Measurements from ENCODE around the gene AP1G2.
A peak's percentile ranks its signal among the peaks of the same experiment; 100 is the strongest.
"Not testable (repeated sequence)": the region's sequence is repeated elsewhere in the genome, so short reads cannot be mapped to it uniquely, and the experiment has no call there.

The AP1G2 gene, protein sequence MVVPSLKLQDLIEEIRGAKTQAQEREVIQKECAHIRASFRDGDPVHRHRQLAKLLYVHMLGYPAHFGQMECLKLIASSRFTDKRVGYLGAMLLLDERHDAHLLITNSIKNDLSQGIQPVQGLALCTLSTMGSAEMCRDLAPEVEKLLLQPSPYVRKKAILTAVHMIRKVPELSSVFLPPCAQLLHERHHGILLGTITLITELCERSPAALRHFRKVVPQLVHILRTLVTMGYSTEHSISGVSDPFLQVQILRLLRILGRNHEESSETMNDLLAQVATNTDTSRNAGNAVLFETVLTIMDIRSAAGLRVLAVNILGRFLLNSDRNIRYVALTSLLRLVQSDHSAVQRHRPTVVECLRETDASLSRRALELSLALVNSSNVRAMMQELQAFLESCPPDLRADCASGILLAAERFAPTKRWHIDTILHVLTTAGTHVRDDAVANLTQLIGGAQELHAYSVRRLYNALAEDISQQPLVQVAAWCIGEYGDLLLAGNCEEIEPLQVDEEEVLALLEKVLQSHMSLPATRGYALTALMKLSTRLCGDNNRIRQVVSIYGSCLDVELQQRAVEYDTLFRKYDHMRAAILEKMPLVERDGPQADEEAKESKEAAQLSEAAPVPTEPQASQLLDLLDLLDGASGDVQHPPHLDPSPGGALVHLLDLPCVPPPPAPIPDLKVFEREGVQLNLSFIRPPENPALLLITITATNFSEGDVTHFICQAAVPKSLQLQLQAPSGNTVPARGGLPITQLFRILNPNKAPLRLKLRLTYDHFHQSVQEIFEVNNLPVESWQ

DNA sequence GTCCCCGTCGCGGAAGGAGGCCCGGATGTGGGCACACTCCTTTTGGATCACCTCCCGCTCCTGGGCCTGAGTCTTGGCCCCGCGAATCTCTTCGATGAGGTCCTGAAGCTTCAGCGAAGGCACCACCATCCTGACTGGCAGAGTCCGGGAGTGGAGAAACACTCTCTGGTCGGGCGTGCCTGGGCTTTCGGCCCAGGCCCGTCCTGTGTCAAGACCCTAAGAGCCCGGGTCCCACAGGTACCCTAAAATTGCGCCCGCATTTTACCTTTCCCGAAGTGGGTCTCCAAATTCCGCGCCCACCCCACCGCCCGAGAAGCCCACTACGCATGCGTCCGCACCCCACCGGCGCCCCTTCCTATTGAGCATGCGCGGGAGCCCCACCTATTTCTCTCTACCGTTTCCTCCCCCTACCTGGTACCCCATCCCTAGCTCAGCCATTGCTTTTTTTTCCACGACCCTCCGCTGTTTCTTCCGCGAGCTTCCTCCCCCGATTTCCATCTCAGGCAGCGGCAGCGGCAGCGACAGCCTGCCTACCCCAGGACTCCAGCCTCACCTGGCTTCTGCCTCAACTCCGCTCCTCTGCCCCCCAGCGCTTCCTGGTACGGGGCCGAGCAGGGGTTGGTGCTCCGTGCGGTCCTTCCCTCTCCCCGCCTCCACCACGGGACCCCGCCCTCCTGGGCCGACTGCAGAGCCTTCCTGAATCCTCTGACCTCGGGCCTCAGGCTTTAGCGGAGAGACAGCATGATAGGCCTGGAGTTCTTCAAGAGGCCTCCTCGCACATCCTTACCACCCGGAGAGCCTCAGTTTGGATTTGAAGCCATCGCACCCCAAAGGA, at the start of gene AP1G2:
Gene AP1G2, minus strand, starts transcription at position 606 of the 835 bp plus-strand sequence. Its CDS starts 477 bp downstream, at position 129.
- peak; percentile 92 for DNase-seq
- in situ Hi-C loops (cut with MboI; ENCODE audit: low pct_unique_long_range_greater_than_20kb, low sequenced_read_pairs), result loop anchor here (10.0 kb wide), 1 partner anchor 93 kb away; no protein-coding TSS in a partner anchor

DNA sequence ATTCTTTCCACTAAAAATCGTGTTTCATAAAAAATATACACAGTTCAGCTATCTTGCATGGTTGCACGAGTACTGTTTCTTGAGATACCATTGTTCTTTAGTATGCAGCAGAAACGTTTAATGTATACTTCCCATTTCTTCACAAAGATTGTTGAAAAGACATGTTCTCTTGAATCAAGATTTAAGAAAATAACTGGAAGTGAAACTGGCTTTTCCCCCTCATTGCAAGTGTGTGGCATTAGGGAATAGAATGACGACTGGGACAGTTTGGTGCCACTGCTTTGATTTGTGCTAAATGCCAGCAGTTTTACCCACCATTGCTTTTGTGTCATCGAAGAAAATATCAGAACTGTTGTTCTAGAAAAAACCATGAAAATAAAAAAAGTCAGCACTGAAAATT, 48.3 kb upstream of the AP1G2 start:
- no peak for DNase-seq
- in situ Hi-C loops (cut with MboI; ENCODE audit: low pct_unique_long_range_greater_than_20kb, low sequenced_read_pairs), result no loop called here

DNA sequence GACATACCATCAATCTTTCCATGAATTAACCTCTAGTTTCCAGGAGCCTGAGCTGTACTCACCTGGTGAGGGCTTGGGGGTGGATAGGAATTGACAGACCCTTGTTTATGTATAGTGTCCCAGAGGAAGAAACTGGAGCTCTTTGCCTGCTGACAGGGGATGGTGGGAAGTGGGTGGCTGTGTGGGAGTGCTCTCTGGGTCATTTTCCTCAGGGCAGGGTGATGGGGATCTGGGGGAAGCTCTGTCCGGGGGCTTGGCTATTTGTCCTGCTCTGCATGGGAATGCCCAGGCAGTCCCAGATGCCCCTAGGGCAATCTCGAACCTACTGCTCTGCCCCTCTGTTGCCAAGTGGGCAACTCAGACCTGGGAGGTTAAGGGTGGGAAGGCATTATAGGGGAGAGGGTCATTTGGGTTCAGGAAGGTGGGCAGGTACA, 46.8 kb upstream of the AP1G2 start:
- in situ Hi-C loops (cut with MboI; ENCODE audit: low pct_unique_long_range_greater_than_20kb, low sequenced_read_pairs), result no loop called here
- no peak for DNase-seq

DNA sequence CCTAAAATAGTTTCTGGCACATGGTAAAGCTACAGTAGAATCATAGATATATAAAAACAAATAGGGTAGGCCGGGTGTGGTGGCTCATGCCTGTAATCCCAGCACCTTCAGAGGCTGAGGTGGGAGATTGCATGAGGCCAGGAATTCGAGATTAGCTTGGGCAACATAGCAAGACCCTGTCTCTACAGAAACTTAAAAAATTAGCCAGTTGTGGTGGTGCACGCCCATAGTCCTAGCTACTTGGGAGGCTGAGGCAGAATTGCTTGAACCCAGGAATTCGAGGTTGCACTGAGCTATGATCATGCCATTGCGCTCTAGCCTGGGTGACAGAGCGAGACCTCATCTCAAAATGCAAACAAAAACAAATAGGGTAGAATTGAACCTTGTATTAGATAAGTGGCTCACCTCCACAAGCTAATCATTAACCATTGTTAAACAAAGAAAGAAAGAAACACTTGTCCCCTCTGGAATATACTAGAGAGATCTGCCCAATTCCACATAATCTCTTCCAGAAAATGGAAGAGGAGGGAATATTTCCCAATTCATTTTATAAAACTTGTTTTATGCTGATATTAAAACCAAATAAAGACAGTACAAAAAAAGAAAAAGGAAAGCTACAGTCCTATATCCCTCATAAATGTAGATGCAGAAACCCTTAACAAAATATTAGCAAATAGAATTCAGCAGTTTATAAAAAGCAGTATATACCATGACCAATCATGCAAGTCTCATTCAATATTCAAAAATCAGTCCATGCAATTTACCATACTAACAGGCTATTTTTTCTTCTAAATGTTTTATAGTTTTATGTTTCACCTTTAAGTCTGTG, 45.9 kb upstream of the AP1G2 start:
- no peak for DNase-seq
- in situ Hi-C loops (cut with MboI; ENCODE audit: low pct_unique_long_range_greater_than_20kb, low sequenced_read_pairs), result no loop called here

DNA sequence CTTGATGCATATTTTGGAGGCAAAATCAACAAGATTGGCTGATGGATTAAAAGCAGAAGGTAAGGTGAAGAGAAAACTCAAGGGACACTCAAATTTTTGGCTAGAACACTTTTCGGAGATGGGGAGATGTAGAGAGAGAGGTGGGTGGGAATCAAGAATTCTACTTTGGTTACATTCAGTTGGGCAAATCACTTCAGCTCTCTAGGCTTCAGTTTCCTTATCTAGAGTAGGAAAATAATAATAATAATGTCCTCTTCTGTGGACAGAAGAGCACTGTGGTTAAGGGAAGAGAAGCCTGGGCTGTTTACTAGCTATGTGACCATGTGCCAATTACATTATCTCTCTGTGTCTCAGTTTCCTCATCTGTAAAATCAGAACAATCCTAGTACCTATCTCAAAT, 45.2 kb upstream of the AP1G2 start:
- in situ Hi-C loops (cut with MboI; ENCODE audit: low pct_unique_long_range_greater_than_20kb, low sequenced_read_pairs), result no loop called here

DNA sequence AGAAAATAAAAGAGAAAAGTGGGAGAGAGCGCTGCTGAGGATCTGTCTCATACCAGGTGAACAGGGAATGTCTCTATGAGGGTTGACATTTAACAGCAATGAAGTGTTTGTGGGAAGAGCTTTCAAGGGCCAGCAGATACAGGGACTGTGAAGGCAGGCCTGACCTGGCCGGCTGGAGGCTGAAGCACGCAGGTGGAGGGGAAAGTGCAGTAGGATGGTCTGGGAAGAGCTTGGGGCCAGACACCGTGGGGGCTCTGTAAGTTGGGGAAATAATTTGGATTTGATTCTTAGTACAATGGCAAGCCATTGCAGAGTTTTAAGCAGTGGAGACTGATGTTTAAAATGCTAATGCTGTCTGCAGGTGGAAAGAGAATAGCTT, 44.8 kb upstream of the AP1G2 start:
- in situ Hi-C loops (cut with MboI; ENCODE audit: low pct_unique_long_range_greater_than_20kb, low sequenced_read_pairs), result no loop called here
- DNase-seq, result no peak

More for the DNA sequence above, 45.2 kb upstream of the AP1G2 start:
- DNase-seq, result no peak

DNA sequence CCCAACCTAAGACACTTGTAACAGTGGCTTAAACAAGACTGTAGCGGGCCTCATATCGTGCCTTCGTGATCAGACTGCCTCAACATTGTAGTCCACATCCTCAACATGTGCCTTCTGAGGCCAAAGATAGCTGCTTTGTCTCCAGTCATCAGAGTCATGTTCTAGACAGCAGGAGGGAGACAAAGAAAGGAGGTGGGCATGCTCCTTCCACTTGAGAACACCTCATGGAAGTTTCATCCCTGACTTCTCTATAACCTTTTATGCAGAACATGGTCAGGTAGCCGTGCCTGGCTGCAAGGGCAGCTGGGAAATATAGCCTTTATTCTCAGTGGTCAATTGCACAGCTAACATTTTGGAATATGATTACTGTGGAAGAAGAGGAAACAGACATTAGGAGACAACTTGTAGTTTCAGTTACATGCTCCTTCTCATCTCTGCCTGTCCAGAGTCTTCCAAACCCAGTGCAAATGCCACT, 43.3 kb upstream of the AP1G2 start:
- in situ Hi-C loops (cut with MboI; ENCODE audit: low pct_unique_long_range_greater_than_20kb, low sequenced_read_pairs), result no loop called here
- no peak for DNase-seq

DNA sequence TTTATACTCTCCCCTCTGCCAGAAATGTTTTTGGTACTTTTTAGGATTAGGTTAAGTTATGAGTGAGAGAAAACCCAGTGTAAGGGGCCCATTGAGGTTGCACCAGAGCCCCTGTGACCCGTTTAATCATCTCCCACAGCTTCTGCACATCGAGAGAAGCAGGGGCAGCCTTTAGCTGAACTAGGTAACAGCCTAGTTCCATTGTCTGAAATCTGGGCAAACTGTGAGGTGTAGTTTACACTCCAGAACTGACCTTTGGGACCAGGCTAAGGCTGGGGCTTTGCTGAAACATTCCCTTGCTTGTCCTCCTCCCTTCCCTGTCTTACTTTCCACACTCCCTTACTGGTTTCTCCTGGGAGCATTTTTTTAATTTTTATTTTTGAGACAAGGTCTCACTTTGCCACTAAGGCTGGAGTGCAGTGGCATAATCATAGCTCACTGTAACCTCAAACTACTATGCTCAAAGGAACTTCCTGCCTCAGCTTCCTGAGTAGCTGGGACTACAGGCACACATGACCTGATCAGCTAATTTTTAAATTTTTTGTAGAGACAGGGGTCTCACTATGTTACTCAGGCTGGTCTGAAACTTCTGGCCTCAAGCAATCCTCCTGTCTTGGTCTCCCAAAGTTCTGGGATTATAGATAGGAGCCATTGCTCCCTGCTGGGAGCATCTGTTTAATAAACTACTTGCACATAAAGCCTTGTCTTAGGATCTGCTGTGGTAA, 42.7 kb upstream of the AP1G2 start:
- peak; percentile 19 for DNase-seq
- in situ Hi-C loops (cut with MboI; ENCODE audit: low pct_unique_long_range_greater_than_20kb, low sequenced_read_pairs), result no loop called here

DNA sequence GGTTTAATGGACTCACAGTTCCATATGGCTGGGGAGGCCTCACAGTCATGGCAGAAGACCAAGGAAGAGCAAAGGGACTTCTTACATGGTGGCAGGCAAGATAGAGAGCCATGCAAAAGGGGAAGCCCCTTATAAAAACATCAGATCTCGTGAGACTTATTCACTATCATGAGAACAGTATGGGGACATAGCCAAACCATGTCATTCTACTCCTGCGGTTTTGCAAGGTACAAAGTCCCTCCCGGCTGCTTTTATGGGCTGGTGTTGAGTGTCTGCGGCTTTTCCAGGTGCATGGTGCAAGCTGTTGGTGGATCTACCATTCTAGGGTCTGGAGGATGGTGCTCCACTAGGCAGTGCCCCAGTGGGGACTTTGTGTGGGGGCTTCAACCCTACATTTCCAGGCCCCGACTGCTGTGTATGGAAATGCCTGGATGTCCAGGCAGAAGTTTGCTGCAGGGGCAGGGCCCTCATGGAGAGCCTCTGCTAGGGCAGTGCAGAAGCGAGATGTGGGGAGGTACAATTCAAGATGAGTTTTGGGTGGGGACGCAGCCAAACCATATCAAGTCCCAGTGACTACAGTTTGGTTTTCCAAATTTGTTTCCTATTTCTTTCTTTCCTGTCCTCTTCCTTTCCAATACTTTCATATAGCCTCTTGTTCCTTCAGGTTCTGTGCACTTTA, 42.0 kb upstream of the AP1G2 start:
- DNase-seq; in situ Hi-C loops (cut with MboI; ENCODE audit: low pct_unique_long_range_greater_than_20kb, low sequenced_read_pairs): not testable (repeated sequence)

DNA sequence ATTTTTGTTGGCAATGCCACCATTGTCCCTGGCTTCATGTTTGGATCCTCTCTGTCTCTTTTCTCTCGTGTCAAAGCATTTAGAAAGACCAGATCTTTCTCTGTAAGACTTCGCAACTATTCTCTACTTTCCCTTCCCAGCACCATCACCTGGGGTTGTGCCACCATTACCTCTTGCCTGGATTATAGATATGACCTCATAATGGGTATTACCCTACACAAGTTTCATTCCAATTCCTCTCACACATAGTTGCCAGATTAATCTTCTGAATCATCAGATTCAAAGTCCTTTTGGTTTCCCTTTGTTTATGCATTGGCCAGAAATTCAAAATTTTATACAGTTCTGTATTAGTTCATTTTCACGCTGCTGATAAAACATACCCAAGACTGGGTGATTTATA, 41.4 kb upstream of the AP1G2 start:
- in situ Hi-C loops (cut with MboI; ENCODE audit: low pct_unique_long_range_greater_than_20kb, low sequenced_read_pairs), result no loop called here
- DNase-seq, result no peak

DNA sequence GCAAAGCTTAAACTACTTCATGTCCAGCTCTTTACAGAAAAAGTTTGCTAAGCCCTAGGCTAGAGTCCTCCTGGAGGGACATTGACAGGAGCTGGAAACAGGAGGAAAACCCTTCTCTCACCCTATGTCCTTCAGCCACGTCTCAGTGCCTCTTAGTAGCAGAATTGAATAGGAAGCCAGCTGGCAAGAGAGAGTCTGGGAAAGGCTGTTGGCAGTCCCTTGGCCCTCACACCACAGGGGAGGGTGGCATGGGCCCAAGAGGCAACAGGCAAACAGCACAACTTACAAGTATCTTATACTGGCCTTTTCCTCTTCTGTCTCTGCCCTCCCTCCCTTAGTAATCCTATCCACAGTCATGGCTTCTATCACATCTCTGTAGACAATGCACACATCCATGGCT, 40.9 kb upstream of the AP1G2 start:
- DNase-seq, result no peak
- in situ Hi-C loops (cut with MboI; ENCODE audit: low pct_unique_long_range_greater_than_20kb, low sequenced_read_pairs), result no loop called here

DNA sequence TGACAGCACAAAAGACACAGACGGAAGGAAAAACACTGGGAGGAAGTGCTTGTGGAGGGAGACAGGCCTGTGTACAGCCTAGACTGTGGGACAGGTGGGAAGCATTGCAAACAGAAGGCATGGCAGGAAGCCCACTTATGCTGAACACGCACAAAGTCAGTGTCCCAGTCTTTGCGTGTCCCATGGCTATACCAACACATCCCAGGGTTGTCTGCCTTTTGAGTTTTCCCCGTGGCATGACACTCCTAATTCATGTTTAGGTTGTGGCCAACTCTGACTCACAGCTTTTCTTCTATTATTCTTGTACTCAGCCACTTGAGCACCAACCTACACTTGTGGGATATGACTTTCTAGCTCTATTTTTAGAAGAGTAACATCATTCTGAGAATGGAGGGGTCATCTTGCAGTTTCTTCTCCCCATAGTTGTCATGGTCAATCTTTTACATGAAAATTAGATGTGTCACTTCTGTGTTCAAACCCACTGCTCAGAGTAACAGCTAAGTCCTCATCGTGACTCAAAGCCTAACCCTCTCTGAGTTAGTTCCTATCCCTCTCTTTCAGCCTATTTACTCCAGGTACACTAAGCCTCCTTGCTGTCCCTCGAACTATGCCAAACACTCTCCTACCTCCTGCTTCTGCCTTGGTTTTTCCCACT, 38.5 kb upstream of the AP1G2 start:
- no peak for DNase-seq
- in situ Hi-C loops (cut with MboI; ENCODE audit: low pct_unique_long_range_greater_than_20kb, low sequenced_read_pairs), result no loop called here

DNA sequence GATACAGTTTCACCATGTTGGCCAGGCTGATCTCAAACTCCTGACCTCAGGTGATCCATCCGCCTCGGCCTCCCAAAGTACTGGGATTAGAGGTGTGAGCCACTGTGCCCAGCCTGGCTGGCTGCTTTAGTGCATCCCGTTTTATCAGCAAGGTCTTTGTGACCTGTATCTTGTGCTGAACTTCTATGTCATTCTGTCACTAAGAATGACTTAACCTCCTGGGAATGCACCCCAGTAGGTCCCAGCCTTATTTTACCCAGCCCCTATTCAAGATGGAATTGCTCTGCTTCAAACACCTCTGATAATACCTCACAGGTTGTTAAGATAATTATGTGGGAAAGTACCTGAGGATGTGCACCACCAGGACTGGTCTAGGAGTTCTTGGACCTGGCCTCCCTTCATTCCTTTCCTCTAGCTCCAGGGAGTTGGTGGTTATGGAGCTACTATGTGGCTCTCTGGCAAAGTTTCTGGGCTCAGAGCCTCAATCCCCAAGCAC, 37.1 kb upstream of the AP1G2 start:
- no peak for DNase-seq
- in situ Hi-C loops (cut with MboI; ENCODE audit: low pct_unique_long_range_greater_than_20kb, low sequenced_read_pairs), result no loop called here

DNA sequence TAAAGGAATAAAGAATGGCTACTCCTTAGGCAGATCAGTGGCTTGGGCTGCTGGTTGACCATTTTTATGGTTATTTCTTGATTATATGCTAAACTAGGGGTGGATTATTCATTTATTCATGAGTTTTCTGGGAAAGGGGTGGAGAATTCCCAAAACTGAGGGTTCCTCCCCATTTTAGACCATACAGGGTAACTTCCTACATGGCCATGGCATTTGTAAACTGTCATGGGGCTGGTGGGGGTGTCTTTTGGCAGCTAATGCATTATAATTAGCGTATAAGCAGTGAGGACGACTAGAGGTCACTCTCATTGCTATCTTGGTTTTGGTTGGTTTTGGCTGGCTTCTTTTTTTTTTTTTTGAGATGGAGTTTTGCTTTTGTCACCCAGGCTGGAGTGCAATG, 36.6 kb upstream of the AP1G2 start:
- in situ Hi-C loops (cut with MboI; ENCODE audit: low pct_unique_long_range_greater_than_20kb, low sequenced_read_pairs), result no loop called here
- no peak for DNase-seq

DNA sequence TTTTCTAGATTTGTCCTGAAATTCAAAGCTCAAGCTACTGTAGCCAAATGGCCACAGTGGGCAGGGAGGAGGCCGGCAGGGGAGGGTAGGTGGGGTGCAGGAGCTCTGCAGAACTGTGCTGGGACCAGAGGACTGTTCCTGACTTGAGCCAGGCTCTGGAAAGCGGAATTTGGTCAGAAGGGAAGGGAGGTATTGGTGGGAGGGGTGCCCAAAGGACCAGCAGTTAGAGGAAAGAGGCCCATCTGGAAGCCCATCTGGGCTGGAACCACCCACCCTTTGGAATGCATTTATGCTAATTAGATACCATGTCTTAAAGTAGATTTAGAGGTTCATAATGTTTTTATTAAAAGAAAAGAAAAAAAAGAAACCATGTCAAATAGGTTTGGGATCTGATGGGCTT, 35.5 kb upstream of the AP1G2 start:
- DNase-seq, result no peak
- in situ Hi-C loops (cut with MboI; ENCODE audit: low pct_unique_long_range_greater_than_20kb, low sequenced_read_pairs), result no loop called here

DNA sequence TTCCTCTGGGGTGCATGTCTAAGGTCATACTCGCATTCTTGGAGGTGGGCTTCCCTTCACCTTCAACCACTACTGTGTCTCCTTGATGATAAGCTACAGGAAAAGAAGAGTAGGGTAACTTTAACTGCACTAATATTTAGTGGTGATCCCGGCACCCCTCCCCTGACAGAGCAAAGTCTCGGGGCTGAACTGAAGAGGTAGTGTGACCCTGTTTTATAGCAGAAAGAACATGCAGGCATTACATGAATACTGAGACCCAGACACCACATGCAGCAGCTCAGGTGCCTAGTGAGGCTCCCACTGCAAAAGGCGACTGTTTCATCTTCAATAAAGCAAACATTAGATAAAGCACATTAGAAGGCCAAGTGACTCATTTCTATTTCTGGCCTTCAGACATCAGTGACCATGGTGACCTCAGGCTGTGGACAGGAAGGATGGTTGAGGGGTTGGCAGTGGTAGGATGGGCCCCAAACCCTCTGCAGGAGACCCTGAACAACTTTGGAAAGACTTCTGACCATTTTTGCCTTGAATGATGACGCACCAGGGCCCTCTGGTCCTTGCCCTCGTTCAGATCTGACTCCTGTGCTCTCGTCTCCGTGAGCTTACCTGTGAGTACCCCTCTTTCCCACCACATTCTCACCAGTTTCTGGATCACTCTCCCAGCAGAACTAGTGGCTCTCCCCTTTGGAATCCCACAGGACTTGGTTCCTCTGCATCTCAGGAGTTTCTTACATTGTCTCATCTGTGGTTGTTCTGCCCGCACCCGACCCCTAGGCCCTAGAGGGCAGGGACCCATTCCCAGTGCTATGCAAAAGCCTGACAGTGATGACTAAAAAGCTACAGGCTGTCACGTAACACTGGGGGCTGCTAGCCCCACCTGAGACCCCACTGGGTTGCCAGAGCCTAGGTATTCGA, 34.8 kb upstream of the AP1G2 start:
- DNase-seq, result no peak
- in situ Hi-C loops (cut with MboI; ENCODE audit: low pct_unique_long_range_greater_than_20kb, low sequenced_read_pairs), result no loop called here

All from KBM-7 (cell line).